ENCODE results near the gene EYA2.

- TF ChIP-seq CTCF (IDR thresholded peaks at IDR 0.05): no peak
- no peak for TF ChIP-seq POLR2AphosphoS5 (IDR thresholded peaks at IDR 0.05)
These were observed 135.2 kb downstream of the EYA2 start for GRCh38 chr20:47029845-47030244.

Measured in gastroesophageal sphincter (tissue), 3 donors.